K562 (cell line): ENCODE results near the gene SRL. TPM values are rescaled to one million over a fixed set of nuclear protein-coding genes. Genes with fewer than 3 reads are reported as not detected.

Source experiments
- ATF3 ChIP-seq, 2 experiments: fragments of 450-650 bp in 1 of 2; sonication (generic) in 1 of 2; formaldehyde crosslinking in 1 of 2; IDR thresholded peaks in 1 of 2; conservative IDR thresholded peaks in 1 of 2; 2 replicates each; pipeline versions ENCODE4 v1.6.1 to v1.8.1; 2016 to 2023; ENCODE audit warnings: mild to moderate bottlenecking in 2 of 2, moderate library complexity in 2 of 2, inconsistent platforms in 1 of 2, missing genetic modification reagents in 1 of 2
- CEBPB ChIP-seq: fragments of 450-650 bp; IDR thresholded peaks from 2 replicates; pipeline ENCODE4 v1.6.1; 2016; ENCODE audit warnings: missing genetic modification characterization, missing compliant biosample characterization
- CEBPG ChIP-seq, 3 experiments: fragments of 200-800 bp in 1 of 3; sonication (Bioruptor generic) in 1 of 3; sonication (generic) in 1 of 3; formaldehyde crosslinking in 1 of 3; IDR thresholded peaks in 2 of 3; conservative IDR thresholded peaks in 1 of 3; 2 replicates each; pipeline versions ENCODE4 v1.6.1 to v1.8.0; 2016 to 2022; ENCODE audit warnings: missing compliant biosample characterization in 2 of 3, missing genetic modification characterization in 2 of 3, mild to moderate bottlenecking in 1 of 3, missing genetic modification reagents in 1 of 3
- CHD7 ChIP-seq: fragments of 200-600 bp; sonication (generic); IDR thresholded peaks from one replicate; pipeline ENCODE4 v1.6.1; 2012; ENCODE audit warnings: mild to moderate bottlenecking, low read depth, low read length, inconsistent platforms
- FIP1L1 ChIP-seq: fragments of 200-400 bp; formaldehyde crosslinking; IDR thresholded peaks from 2 replicates; pipeline ENCODE4 v1.6.1; 2018; ENCODE audit warnings: mild to moderate bottlenecking, low read depth, low read length; ENCODE audit not compliant: poor library complexity, severe bottlenecking
- FOXJ2 ChIP-seq: fragments of 200-800 bp; sonication (Bioruptor generic); IDR thresholded peaks from 2 replicates; pipeline ENCODE4 v1.6.1; 2016; ENCODE audit warnings: missing genetic modification characterization, missing compliant biosample characterization
- MAX ChIP-seq: sonication (generic); formaldehyde crosslinking; IDR thresholded peaks from 2 replicates; pipeline ENCODE4 v1.9.0; 2022; ENCODE audit warnings: mild to moderate bottlenecking, missing genetic modification reagents
- PRDM10 ChIP-seq: fragments of 450-650 bp; IDR thresholded peaks from 2 replicates; pipeline ENCODE4 v1.6.1; 2018; ENCODE audit not compliant: partially characterized antibody
- SUPT5H ChIP-seq: fragments of 450-650 bp; IDR thresholded peaks from 2 replicates; pipeline ENCODE4 v1.6.1; 2016
- ZNF263 ChIP-seq: sonication (generic); formaldehyde crosslinking; IDR thresholded peaks from 2 replicates; pipeline ENCODE4 v1.8.0; 2022; ENCODE audit warnings: mild to moderate bottlenecking, missing genetic modification reagents, borderline replicate concordance
- polyA plus RNA-seq, 8 experiments: library from polyadenylated mRNA; depleted of rRNA in 4 of 8; stranded (reverse) in 5 of 8; unstranded in 3 of 8; fragments of >200 nt; fragmentation: Nextera tagmentation in 2 of 8; fragmentation: Illumina TruSeq in 1 of 8; extraction: Ambion mirVana in 2 of 8; extraction: Trizol in 1 of 8; gene quantifications; 2 replicates each; pipeline versions ENCODE4 v1.2.1 to v1.2.3, GENCODE V29; 2011 to 2014; ENCODE audit warnings: inconsistent platforms in 1 of 8, missing spikeins in 1 of 8
- total RNA-seq, 7 experiments: library from RNA; depleted of rRNA in 6 of 7; stranded (reverse); fragments of >200 nt in 6 of 7; fragmentation: Illumina TruSeq in 2 of 7; extraction: Trizol in 2 of 7; gene quantifications; 2 replicates each; pipeline versions ENCODE4 v1.2.1 to v1.2.3, GENCODE V29; 2011 to 2021; ENCODE audit warnings: low replicate concordance in 1 of 7

Gene SRL
- total and polyA plus RNA-seq, 9 of the 15 experiments (the other 6 are each of a cell fraction or from before 2014, with no cell fraction given): 0.01 TPM; not detected in 8

- TF ChIP-seq CHD7: no peak
- peak; percentile 76; the same call in 1 of the 2 replicates for TF ChIP-seq ZNF263 (CRISPR knock-in tag)
- TF ChIP-seq FOXJ2 (tag): 0 out of 2 replicates have a peak, but pooled peaks have one; percentile 39
- TF ChIP-seq PRDM10: peak; percentile 53
- TF ChIP-seq MAX: no peak
- TF ChIP-seq FIP1L1: no peak
- peak; percentile 97 for TF ChIP-seq ATF3 (IDR thresholded peaks at IDR 0.05)
- TF ChIP-seq ATF3 (CRISPR knock-in tag; conservative IDR thresholded peaks at IDR 0.05): no peak
- no peak for TF ChIP-seq SUPT5H
- TF ChIP-seq CEBPB (tag): peak; percentile 94
- TF ChIP-seq CEBPG (CRISPR knock-in tag; IDR thresholded peaks at IDR 0.05): peak; percentile 94
- peak; percentile 91 to 95 for TF ChIP-seq CEBPG (tag; conservative IDR thresholded peaks at IDR 0.05 in 1 of 2, IDR thresholded peaks at IDR 0.05 in 1 of 2)
Measured at GRCh38 chr16:4179020-4179419, 62.9 kb downstream of the SRL start (continued).
